Esophagus squamous epithelium (tissue), 5 donors: ENCODE results near the gene SOSTDC1. TPM values are rescaled to one million over a fixed set of nuclear protein-coding genes. Genes with fewer than 3 reads are reported as not detected.
A peak's percentile ranks its signal among the peaks of the same experiment; 100 is the strongest.

Experiments used
- DNase-seq: peaks from one replicate; lab custom pipeline; 2025; lab: John Stamatoyannopoulos, UW
- H3K27ac ChIP-seq, 4 donors: fragments of 200-600 bp; sonication (generic); one replicate each; pipeline ENCODE4 v1.5.1; 2016 to 2019; ENCODE audit warnings: mild to moderate bottlenecking in 1 of 4
- H3K27me3 ChIP-seq, 4 donors: fragments of 200-600 bp; sonication (generic); 1 replicate in 3 of 4; 2 replicates in 1 of 4; pipeline versions ENCODE4 v1.5.1 to v1.6.0; 2017 to 2021; ENCODE audit warnings: antibody characterized with exemption in 1 of 4
- H3K36me3 ChIP-seq, 3 donors: fragments of 200-600 bp; sonication (generic); one replicate each; pipeline ENCODE4 v1.5.1; 2016 to 2019
- H3K4me1 ChIP-seq, 3 donors: fragments of 200-600 bp; sonication (generic); one replicate each; pipeline ENCODE4 v1.5.1; 2017 to 2019
- H3K4me3 ChIP-seq, 4 donors: fragments of 200-600 bp; sonication (generic); 1 replicate in 3 of 4; 2 replicates in 1 of 4; pipeline ENCODE4 v1.5.1; 2016 to 2019; ENCODE audit warnings: mild to moderate bottlenecking in 2 of 4, moderate library complexity in 1 of 4
- H3K9me3 ChIP-seq, 3 donors: fragments of 200-600 bp; sonication (generic); one replicate each; pipeline ENCODE4 v1.5.1; 2016 to 2019
- CTCF ChIP-seq, 6 experiments: fragments of 450-650 bp in 4 of 6; fragments of 200-600 bp in 2 of 6; sonication (generic) in 2 of 6; IDR thresholded peaks; one replicate each; pipeline ENCODE4 v1.5.1; 2016 to 2019; ENCODE audit warnings: antibody characterized with exemption in 6 of 6, mild to moderate bottlenecking in 4 of 6, moderate library complexity in 4 of 6
- POLR2A ChIP-seq, 4 donors: fragments of 450-650 bp; IDR thresholded peaks; one replicate each; pipeline ENCODE4 v1.6.1; 2017; ENCODE audit warnings: antibody characterized with exemption in 4 of 4, mild to moderate bottlenecking in 4 of 4, moderate library complexity in 3 of 4
- WGBS, 2 donors: methylation state at CpG; one replicate each; pipeline ENCODE4 v1.1.5; 2018; 5-methylcytosine and 5-hydroxymethylcytosine counted together
- intact Hi-C: fragments of 100-400 bp; cut with DNase I; formaldehyde crosslinking; loops from one replicate; pipeline ENCODE4 v1.15.0; 2022
- total RNA-seq, 4 donors: library from RNA; depleted of rRNA; stranded (reverse); fragments of >200 nt; gene quantifications; one replicate each; pipeline ENCODE4 v1.1.0, GENCODE V29; 2016
- donor health status: DM: yes; HTN: yes; CAD: no.

Gene SOSTDC1, protein sequence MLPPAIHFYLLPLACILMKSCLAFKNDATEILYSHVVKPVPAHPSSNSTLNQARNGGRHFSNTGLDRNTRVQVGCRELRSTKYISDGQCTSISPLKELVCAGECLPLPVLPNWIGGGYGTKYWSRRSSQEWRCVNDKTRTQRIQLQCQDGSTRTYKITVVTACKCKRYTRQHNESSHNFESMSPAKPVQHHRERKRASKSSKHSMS
- 1 to 10 TPM in 3 of 4 donors, under 1 TPM in 1; 0.70 to 2.8 (median 2.6) TPM for total RNA-seq

DNA sequence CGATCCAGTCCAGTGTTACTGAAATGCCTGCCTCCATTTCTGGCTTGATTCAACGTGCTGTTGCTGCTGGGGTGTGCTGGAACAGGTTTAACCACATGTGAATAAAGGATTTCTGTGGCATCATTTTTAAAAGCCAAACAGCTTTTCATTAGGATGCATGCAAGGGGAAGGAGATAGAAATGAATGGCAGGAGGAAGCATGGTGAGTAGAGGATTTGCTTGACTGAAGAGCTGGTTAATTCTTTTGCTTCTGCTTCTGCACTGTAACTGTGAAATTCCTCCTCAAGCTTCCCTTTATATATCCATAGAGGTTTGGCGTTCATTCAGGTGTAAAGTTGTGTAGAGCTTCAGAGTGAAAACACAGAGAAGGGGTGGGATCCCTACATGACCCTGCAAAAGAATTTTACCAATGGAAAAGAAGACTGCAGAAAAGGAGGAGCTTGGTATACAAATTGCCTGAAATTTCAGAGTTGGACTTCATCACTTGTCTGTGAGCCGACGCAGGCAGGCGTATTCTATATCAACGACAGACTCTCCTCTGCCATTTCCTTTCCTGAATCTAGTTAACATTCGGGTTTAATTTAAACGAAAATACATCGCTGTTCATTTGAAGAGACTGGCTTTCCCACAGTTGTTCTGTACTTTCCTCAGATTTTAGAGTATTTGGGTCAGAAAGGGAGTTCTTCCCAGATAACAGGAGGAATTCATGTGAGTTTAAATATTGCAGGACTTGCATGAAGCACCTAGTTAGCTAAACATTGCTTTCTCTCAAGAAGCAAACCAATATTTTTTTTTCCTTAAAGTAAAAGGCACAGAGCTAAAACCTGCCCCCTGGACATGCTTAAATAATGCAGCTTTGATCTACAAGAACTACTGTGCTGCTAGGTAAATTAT lies at the start of gene SOSTDC1:
Gene SOSTDC1, minus strand, starts transcription at position 270 of the 893 bp plus-strand sequence. Its CDS starts 70 bp downstream, at position 200.
- WGBS, 2 donors, result 12 to 15% methylated on average over 10 of the region's 10 CpGs
- Histone ChIP-seq H3K4me3 (peak within 1 kb of the TSS; percentile 1 to 49 (median 22)), H3K9me3 (no peaks in the 10 kb centered on the region), H3K36me3 (no peaks in the 10 kb centered on the region), H3K27me3 (peaks cover 0 to 3% (median 0%) of the 10 kb centered on the region in 4 donors), H3K4me1 (peaks cover 0 to 29% (median 0%) of the 10 kb centered on the region in 3 donors), H3K27ac (peak within 1 kb of the TSS in 3 of 4 donors; percentile 56 to 62 (median 60))
- no peak for DNase-seq
- TF ChIP-seq CTCF (IDR thresholded peaks at IDR 0.05), result no peak
- TF ChIP-seq POLR2A (IDR thresholded peaks at IDR 0.05), result no peak
- intact Hi-C loops, result no loop called here

- TF ChIP-seq CTCF (IDR thresholded peaks at IDR 0.05) (no peak), POLR2A (IDR thresholded peaks at IDR 0.05) (no peak)
- Histone ChIP-seq H3K27me3 (no peaks in the 10 kb centered on the region), H3K27ac (no peak overlapping the region), H3K4me3 (no peak overlapping the region), H3K36me3 (no peaks in the 10 kb centered on the region), H3K4me1 (no peaks in the 10 kb centered on the region), H3K9me3 (no peaks in the 10 kb centered on the region)
- intact Hi-C loops, result no loop called here
- DNase-seq, result no peak
Measured at GRCh38 chr7:16514729-16515128, 49.2 kb upstream of the SOSTDC1 start.

DNA sequence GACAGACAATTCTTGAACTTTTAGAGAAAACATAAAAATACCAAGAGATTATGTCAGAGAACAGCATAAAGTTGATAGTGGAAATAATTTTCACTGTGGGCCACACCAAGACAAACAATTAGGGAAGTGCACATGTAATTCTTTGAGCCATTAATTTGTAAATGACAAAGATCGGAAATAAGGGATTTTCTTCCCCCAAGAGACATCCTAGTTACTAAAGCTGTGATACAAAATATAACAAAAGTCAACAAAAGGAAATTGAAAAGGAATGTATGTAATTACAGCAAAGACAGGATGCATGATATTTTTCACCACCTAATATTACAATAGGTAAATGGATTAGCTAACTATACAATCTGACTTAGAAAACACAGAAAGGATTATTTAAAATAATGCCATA lies 48.7 kb upstream of the SOSTDC1 start:
- no peak overlapping the region for H3K4me3 ChIP-seq
- H3K27ac ChIP-seq, result no peak overlapping the region
- no peaks in the 10 kb centered on the region for H3K36me3 ChIP-seq
- no peaks in the 10 kb centered on the region for H3K27me3 ChIP-seq
- no peaks in the 10 kb centered on the region for H3K4me1 ChIP-seq
- no peaks in the 10 kb centered on the region for H3K9me3 ChIP-seq
- WGBS, 2 donors, result 58 to 69% methylated on average over 1 of the region's 1 CpG
- TF ChIP-seq CTCF (IDR thresholded peaks at IDR 0.05), result no peak
- intact Hi-C loops, result no loop called here
- DNase-seq, result no peak

GRCh38 chr7:16512097-16512496 lies 46.6 kb upstream of the SOSTDC1 start:
- TF ChIP-seq POLR2A (IDR thresholded peaks at IDR 0.05), result no peak
- TF ChIP-seq CTCF (IDR thresholded peaks at IDR 0.05), result no peak
- Histone ChIP-seq H3K4me1 (no peaks in the 10 kb centered on the region), H3K27me3 (no peaks in the 10 kb centered on the region), H3K4me3 (no peak overlapping the region), H3K27ac (no peak overlapping the region), H3K9me3 (no peaks in the 10 kb centered on the region), H3K36me3 (no peaks in the 10 kb centered on the region)
- DNase-seq, result no peak
- WGBS, 2 donors, result 89 to 94% methylated on average over 7 of the region's 7 CpGs
- intact Hi-C loops, result no loop called here

GRCh38 chr7:16511314-16511713 lies 45.8 kb upstream of the SOSTDC1 start:
- no peak for TF ChIP-seq POLR2A (IDR thresholded peaks at IDR 0.05)
- no peak for TF ChIP-seq CTCF (IDR thresholded peaks at IDR 0.05)
- Histone ChIP-seq H3K27me3 (no peaks in the 10 kb centered on the region), H3K4me3 (no peak overlapping the region), H3K4me1 (no peaks in the 10 kb centered on the region), H3K9me3 (no peaks in the 10 kb centered on the region), H3K27ac (no peak overlapping the region), H3K36me3 (no peaks in the 10 kb centered on the region)
- WGBS, 2 donors, result 78 to 84% methylated on average over 5 of the region's 5 CpGs
- no peak for DNase-seq
- intact Hi-C loops, result no loop called here
